Adrenal gland (tissue), 12 donors: ENCODE results near the gene PDK2. TPM values are rescaled to one million over a fixed set of nuclear protein-coding genes. Genes with fewer than 3 reads are reported as not detected.

Source experiments
- DNase-seq, 7 donors: peaks; one replicate each; pipeline ENCODE4 v3.0.0-alpha.2; 2019 to 2020
- H3K27ac ChIP-seq, 5 donors: fragments of 200-600 bp; sonication (generic) in 4 of 5; 1 replicate in 3 of 5; 2 replicates in 2 of 5; pipeline versions ENCODE4 v1.5.1 to v1.8.0; 2016 to 2020; ENCODE audit warnings: mild to moderate bottlenecking in 1 of 5
- H3K27me3 ChIP-seq: fragments of 200-600 bp; 2 replicates; pipeline ENCODE4 v1.8.0; 2021
- H3K36me3 ChIP-seq, 2 donors: fragments of 200-600 bp; replicated peaks in 1 of 2; 1 replicate in 1 of 2; 2 replicates in 1 of 2; pipeline versions ENCODE4 v1.5.1 to v1.8.0; 2018 to 2022
- H3K4me1 ChIP-seq, 2 donors: fragments of 200-600 bp; replicated peaks in 1 of 2; 1 replicate in 1 of 2; 2 replicates in 1 of 2; pipeline versions ENCODE4 v1.5.1 to v1.8.0; 2018 to 2021
- H3K4me3 ChIP-seq, 4 donors: fragments of 200-600 bp; sonication (generic) in 3 of 4; one replicate each; pipeline ENCODE4 v1.5.1; 2016 to 2018
- H3K9me3 ChIP-seq, 3 donors: fragments of 200-600 bp; sonication (generic) in 1 of 3; replicated peaks in 1 of 3; 1 replicate in 2 of 3; 2 replicates in 1 of 3; pipeline versions ENCODE4 v1.5.1 to v1.8.0; 2016 to 2021
- POLR2A ChIP-seq, 2 donors: fragments of 450-650 bp; IDR thresholded peaks; one replicate each; pipeline ENCODE4 v1.6.1; 2017; ENCODE audit warnings: antibody characterized with exemption in 2 of 2, mild to moderate bottlenecking in 2 of 2, moderate library complexity in 1 of 2
- WGBS, 4 donors: extraction: QIAGEN DNeasy Blood & Tissue Kit in 2 of 4; methylation state at CpG; one replicate each; pipeline versions ENCODE4 v1.1.5 to v1.1.7; 2013 to 2017; 5-methylcytosine and 5-hydroxymethylcytosine counted together
- intact Hi-C, 2 donors: fragments of 100-400 bp; cut with DNase I; formaldehyde crosslinking; loops; one replicate each; pipeline versions ENCODE4 v1.14.1 to v1.15.0; 2022 to 2023
- polyA plus RNA-seq, 3 donors: library from polyadenylated mRNA; stranded (reverse); fragments of 200-250 nt in 2 of 3; fragments of 350-450 nt in 1 of 3; fragmentation: Illumina TruSeq in 1 of 3; extraction: RNeasy Lipid Tissue Mini Kit (QIAGEN cat#74804) in 1 of 3; gene quantifications; one replicate each; pipeline ENCODE4 v1.2.3, GENCODE V29; 2013 to 2014
- total RNA-seq, 9 donors: library from RNA; depleted of rRNA in 4 of 9; stranded (reverse); fragments of >200 nt in 4 of 9; fragments of 120-200 nt in 1 of 9; fragmentation: NEBNext Ultra II Directional in 1 of 9; extraction: Animal tissue kit (Norgen Biotek cat#: 25700) in 1 of 9; gene quantifications; one replicate each; pipeline versions ENCODE4 v1.1.0 to v1.2.4, GENCODE V29; 2013 to 2023
- TF ChIP-seq, protein P1 (sequence below), 6 experiments: fragments of 450-650 bp in 4 of 6; fragments of 200-600 bp in 2 of 6; sonication (generic) in 1 of 6; IDR thresholded peaks; 1 replicate in 5 of 6; 2 replicates in 1 of 6; pipeline versions ENCODE4 v1.5.1 to v1.8.0; 2016 to 2021; ENCODE audit warnings: antibody characterized with exemption in 6 of 6, mild to moderate bottlenecking in 2 of 6, moderate library complexity in 1 of 6
- donor health status: healthy with polysubstance abuse.
- donor health status: Bipolar disorder and iron deficiency.
- donor health status: DM: yes; HTN: yes; CAD: no.
- donor health status: DM: no; HTN: no; CAD: no.
- donor health status: DM: no; HTN: no; CAD: no.
- donor health status: DM: yes; HTN: yes; CAD: no.

Gene PDK2
- total and polyA plus RNA-seq, 12 donors = 28.4 to 225 (median 124) TPM

GRCh38 chr17:50146230-50146926 lies 51.2 kb downstream of the PDK2 start:
- intact Hi-C loops = loop anchor here in 1 of 2 donors (5.0 kb wide), 1 partner anchor 49 kb away; the partner anchor contains the start of gene PDK2
- DNase-seq = no peak
- no peak for TF ChIP-seq POLR2A (IDR thresholded peaks at IDR 0.05)
- TF ChIP-seq, protein P1, sequence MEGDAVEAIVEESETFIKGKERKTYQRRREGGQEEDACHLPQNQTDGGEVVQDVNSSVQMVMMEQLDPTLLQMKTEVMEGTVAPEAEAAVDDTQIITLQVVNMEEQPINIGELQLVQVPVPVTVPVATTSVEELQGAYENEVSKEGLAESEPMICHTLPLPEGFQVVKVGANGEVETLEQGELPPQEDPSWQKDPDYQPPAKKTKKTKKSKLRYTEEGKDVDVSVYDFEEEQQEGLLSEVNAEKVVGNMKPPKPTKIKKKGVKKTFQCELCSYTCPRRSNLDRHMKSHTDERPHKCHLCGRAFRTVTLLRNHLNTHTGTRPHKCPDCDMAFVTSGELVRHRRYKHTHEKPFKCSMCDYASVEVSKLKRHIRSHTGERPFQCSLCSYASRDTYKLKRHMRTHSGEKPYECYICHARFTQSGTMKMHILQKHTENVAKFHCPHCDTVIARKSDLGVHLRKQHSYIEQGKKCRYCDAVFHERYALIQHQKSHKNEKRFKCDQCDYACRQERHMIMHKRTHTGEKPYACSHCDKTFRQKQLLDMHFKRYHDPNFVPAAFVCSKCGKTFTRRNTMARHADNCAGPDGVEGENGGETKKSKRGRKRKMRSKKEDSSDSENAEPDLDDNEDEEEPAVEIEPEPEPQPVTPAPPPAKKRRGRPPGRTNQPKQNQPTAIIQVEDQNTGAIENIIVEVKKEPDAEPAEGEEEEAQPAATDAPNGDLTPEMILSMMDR (IDR thresholded peaks at IDR 0.05) = peak in 1 of 6 experiments; percentile 16
- H3K27me3 ChIP-seq = no peaks in the 10 kb centered on the region
- peaks cover 0 to 40% of the 10 kb centered on the region in 2 donors for H3K36me3 ChIP-seq
- peak overlapping the region in 1 of 4 donors; percentile 92 for H3K4me3 ChIP-seq
- H3K9me3 ChIP-seq = no peaks in the 10 kb centered on the region
- WGBS, 4 donors = 63 to 75% (median 67%) methylated on average over 3 to 10 of the region's 10 CpGs
- peaks cover 39 to 56% of the 10 kb centered on the region in 2 donors for H3K4me1 ChIP-seq
- H3K27ac ChIP-seq = peak overlapping the region in 4 of 5 donors; percentile 15 to 94 (median 91)

DNA sequence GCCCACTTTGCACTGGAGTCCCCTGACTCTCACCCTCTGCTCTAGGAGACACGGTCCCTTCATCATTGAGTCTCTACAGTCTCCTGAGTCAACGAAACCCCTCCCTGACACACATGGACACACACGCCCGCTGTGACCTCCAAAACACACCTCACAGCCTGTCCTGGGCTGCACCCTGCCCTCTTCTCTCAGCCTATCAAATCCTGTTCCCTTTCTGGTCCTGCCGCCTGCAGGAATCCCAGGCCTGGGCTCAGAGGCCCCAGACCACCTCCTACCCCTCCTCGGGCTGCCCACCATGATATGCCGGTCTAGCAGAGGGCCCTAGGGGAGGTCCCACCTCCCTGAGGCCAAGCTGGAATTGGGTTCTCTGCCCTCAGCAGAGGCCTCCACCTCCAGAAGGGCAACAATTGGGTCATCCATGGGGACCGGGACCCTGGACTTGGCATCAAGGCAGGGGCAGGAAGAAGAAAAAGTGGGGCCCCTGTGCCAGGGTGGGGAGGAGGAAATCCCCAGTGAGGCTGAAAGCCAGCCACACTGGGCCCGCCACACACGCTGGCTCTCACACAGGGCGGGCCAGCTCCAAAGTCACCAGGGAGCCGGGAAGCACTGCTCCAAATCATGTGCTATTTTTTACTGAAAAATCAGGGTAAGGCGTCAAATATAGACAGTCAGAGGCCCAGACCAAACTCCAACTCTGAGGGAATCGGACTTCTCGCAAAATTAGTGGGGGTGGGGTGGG lies 51.9 kb downstream of the PDK2 start:
- TF ChIP-seq POLR2A (IDR thresholded peaks at IDR 0.05) = peak in 1 of 2 donors; percentile 32
- TF ChIP-seq, protein P1 (IDR thresholded peaks at IDR 0.05) = no peak
- Histone ChIP-seq H3K4me3 (peak overlapping the region in 2 of 4 donors; percentile 16 to 92), H3K36me3 (peaks cover 0 to 32% of the 10 kb centered on the region in 2 donors), H3K4me1 (peaks cover 47 to 59% of the 10 kb centered on the region in 2 donors), H3K27me3 (no peaks in the 10 kb centered on the region), H3K9me3 (no peaks in the 10 kb centered on the region), H3K27ac (peak overlapping the region in 4 of 5 donors; percentile 15 to 94 (median 91))
- WGBS, 4 donors = 29 to 33% (median 29%) methylated on average over 13 to 15 of the region's 15 CpGs
- intact Hi-C loops = loop anchor here in 1 of 2 donors (5.0 kb wide), 1 partner anchor 50 kb away; the partner anchor contains the start of gene PDK2
- DNase-seq = peak in 2 of 7 donors; percentile 69 to 71

DNA sequence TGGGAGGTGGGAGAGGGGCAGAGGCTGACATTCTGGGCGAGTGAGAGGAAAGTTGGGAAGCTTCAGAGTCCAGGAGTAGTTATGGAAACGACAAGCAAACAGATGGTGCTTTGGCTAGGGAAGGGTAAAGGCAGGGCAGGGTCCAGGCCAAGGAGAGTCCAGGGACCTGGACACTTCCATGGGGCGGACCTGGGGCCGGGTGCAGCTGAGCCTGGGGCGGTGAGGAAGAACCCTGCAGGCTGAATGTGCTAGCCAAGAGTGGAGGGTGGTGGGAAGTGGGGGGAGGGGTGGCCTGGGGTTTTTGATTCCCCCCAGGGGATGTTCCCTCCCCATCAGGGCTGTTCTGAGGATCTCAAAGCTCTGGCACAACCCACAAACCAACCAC lies 52.7 kb downstream of the PDK2 start:
- WGBS, 4 donors = 0 to 8% (median 6%) methylated on average over 3 to 5 of the region's 5 CpGs

More for the DNA sequence above, 52.7 kb downstream of the PDK2 start:
- Histone ChIP-seq H3K9me3 (no peaks in the 10 kb centered on the region), H3K27ac (peak overlapping the region; percentile 23 to 94 (median 89)), H3K4me3 (peak overlapping the region in 2 of 4 donors; percentile 60 to 92), H3K4me1 (peaks cover 54 to 66% of the 10 kb centered on the region in 2 donors), H3K27me3 (no peaks in the 10 kb centered on the region), H3K36me3 (peaks cover 0 to 25% of the 10 kb centered on the region in 2 donors)
- intact Hi-C loops = loop anchor here in 1 of 2 donors (5.0 kb wide), 1 partner anchor 51 kb away; the partner anchor contains the start of gene PDK2
- DNase-seq = no peak
- no peak for TF ChIP-seq POLR2A (IDR thresholded peaks at IDR 0.05)
- TF ChIP-seq, protein P1 (IDR thresholded peaks at IDR 0.05) = no peak
